PC-9 (cell line): ENCODE results near the gene GIGYF2. TPM values are rescaled to one million over a fixed set of nuclear protein-coding genes. Genes with fewer than 3 reads are reported as not detected.

Experiments
- BruUV-seq: library from RNA; stranded (reverse); fragments of 400-500 nt; replicated peaks from 2 replicates; lab custom pipeline; 2021; lab: Mats Ljungman, UMichigan
- CTCF ChIA-PET: fragments of 300-600 bp; sonication (Branson Sonifier 250); formaldehyde crosslinking; loops from one replicate; lab custom pipeline; 2022; ENCODE audit warnings: antibody characterized with exemption; lab: Charles Lee
- POLR2A ChIA-PET: fragments of 300-600 bp; sonication (Branson Sonifier 250); formaldehyde crosslinking; loops from one replicate; lab custom pipeline; 2022; ENCODE audit warnings: antibody characterized with exemption; ENCODE audit not compliant: unreplicated experiment; lab: Charles Lee
- DNase-seq, 2 experiments: peaks; one replicate each; pipeline versions ENCODE4 v3.0.0 to v3.0.0-alpha.2; 2015 to 2022; ENCODE audit warnings: mixed read lengths in 1 of 2
- H2AFZ ChIP-seq: fragments of 200-600 bp; sonication (generic); 2 replicates; pipeline ENCODE4 v1.8.1; 2017; ENCODE audit warnings: antibody characterized with exemption
- H3F3A ChIP-seq: fragments of 200-600 bp; sonication (generic); 2 replicates; pipeline ENCODE4 v1.8.1; 2017; ENCODE audit warnings: antibody characterized with exemption, mild to moderate bottlenecking, low read depth; ENCODE audit not compliant: insufficient read depth
- H3K27ac ChIP-seq: fragments of 200-600 bp; sonication (generic); 2 replicates; pipeline ENCODE4 v1.6.1; 2016; ENCODE audit warnings: mixed run types
- H3K27me3 ChIP-seq: fragments of 200-600 bp; sonication (generic); 2 replicates; pipeline ENCODE4 v1.6.1; 2016; ENCODE audit warnings: low read depth, mixed run types; ENCODE audit not compliant: insufficient read depth
- H3K36me3 ChIP-seq: fragments of 200-600 bp; sonication (generic); 2 replicates; pipeline ENCODE4 v1.6.1; 2016; ENCODE audit warnings: low read depth, mixed run types
- H3K4me1 ChIP-seq: fragments of 200-600 bp; sonication (generic); replicated peaks from 2 replicates; pipeline ENCODE4 v1.6.1; 2016; ENCODE audit warnings: mixed run types; ENCODE audit not compliant: insufficient read depth
- H3K4me2 ChIP-seq: fragments of 200-600 bp; sonication (generic); 2 replicates; pipeline ENCODE4 v1.6.1; 2017; ENCODE audit warnings: mixed run types
- H3K4me3 ChIP-seq: fragments of 200-600 bp; sonication (generic); 2 replicates; pipeline ENCODE4 v1.6.1; 2016; ENCODE audit warnings: mixed run types
- H3K79me2 ChIP-seq: fragments of 200-600 bp; sonication (generic); 2 replicates; pipeline ENCODE4 v1.6.1; 2017; ENCODE audit warnings: low read depth, mixed run types
- H3K9me2 ChIP-seq: fragments of 200-600 bp; sonication (generic); 2 replicates; pipeline ENCODE4 v1.8.1; 2017; ENCODE audit warnings: mild to moderate bottlenecking; ENCODE audit not compliant: insufficient read depth
- H3K9me3 ChIP-seq: fragments of 200-600 bp; sonication (generic); 2 replicates; pipeline ENCODE4 v1.8.1; 2016; ENCODE audit warnings: low read depth; ENCODE audit not compliant: insufficient read depth
- H4K20me1 ChIP-seq: fragments of 200-600 bp; sonication (generic); 2 replicates; pipeline ENCODE4 v1.8.1; 2017; ENCODE audit not compliant: insufficient read depth
- EZH2 ChIP-seq: fragments of 200-600 bp; sonication (generic); IDR thresholded peaks from 2 replicates; pipeline ENCODE4 v1.8.0; 2017; ENCODE audit warnings: antibody characterized with exemption, low read depth
- intact Hi-C: fragments of 100-400 bp; cut with micrococcal nuclease; formaldehyde crosslinking; loops from one replicate; pipeline ENCODE4 v1.10.0; 2022; ENCODE audit not compliant: unreplicated experiment
- total RNA-seq: library from RNA; stranded (reverse); gene quantifications from 2 replicates; pipeline ENCODE4 v1.2.3, GENCODE V29; 2021
- TF ChIP-seq, protein P1 (sequence below): fragments of 200-600 bp; sonication (generic); conservative IDR thresholded peaks from 2 replicates; pipeline ENCODE4 v1.6.1; 2017; ENCODE audit warnings: mixed run types, antibody characterized with exemption, mild to moderate bottlenecking, moderate library complexity

GIGYF2 gene
- total RNA-seq, 1 experiment from 2014 or later, result 86.4 TPM

GRCh38 chr2:232667989-232668583 is 29.0 kb upstream of the GIGYF2 start:
- no peak overlapping the region for H3K4me2 ChIP-seq
- no peaks in the 10 kb centered on the region for H3K27me3 ChIP-seq
- H3K36me3 ChIP-seq, result no peaks in the 10 kb centered on the region
- intact Hi-C loops, result loop anchor here (2.0 kb wide), 1 partner anchor 61 kb away; no protein-coding TSS in a partner anchor
- H2AFZ ChIP-seq, result no peak overlapping the region
- H3K79me2 ChIP-seq, result no peaks in the 10 kb centered on the region
- no peaks in the 10 kb centered on the region for H3K9me3 ChIP-seq
- no TSS peak for BruUV-seq
- ChIA-PET CTCF (no interaction called here), POLR2A (no interaction called here)
- DNase-seq, result no peak
- peaks cover 25% of the 10 kb centered on the region for H3K4me1 ChIP-seq
- no peak overlapping the region for H3K4me3 ChIP-seq
- no peak for TF ChIP-seq EZH2
- TF ChIP-seq, protein P1, sequence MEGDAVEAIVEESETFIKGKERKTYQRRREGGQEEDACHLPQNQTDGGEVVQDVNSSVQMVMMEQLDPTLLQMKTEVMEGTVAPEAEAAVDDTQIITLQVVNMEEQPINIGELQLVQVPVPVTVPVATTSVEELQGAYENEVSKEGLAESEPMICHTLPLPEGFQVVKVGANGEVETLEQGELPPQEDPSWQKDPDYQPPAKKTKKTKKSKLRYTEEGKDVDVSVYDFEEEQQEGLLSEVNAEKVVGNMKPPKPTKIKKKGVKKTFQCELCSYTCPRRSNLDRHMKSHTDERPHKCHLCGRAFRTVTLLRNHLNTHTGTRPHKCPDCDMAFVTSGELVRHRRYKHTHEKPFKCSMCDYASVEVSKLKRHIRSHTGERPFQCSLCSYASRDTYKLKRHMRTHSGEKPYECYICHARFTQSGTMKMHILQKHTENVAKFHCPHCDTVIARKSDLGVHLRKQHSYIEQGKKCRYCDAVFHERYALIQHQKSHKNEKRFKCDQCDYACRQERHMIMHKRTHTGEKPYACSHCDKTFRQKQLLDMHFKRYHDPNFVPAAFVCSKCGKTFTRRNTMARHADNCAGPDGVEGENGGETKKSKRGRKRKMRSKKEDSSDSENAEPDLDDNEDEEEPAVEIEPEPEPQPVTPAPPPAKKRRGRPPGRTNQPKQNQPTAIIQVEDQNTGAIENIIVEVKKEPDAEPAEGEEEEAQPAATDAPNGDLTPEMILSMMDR, result no peak
- peaks cover 11% of the 10 kb centered on the region for H3F3A ChIP-seq
- no peaks in the 10 kb centered on the region for H4K20me1 ChIP-seq
- no peaks in the 10 kb centered on the region for H3K9me2 ChIP-seq
- no peak overlapping the region for H3K27ac ChIP-seq

GRCh38 chr2:232668805-232669444 is 28.2 kb upstream of the GIGYF2 start:
- H3K36me3 ChIP-seq, result no peaks in the 10 kb centered on the region
- TF ChIP-seq, protein P1, result peak; percentile 47; the same call in 1 of the 2 replicates
- TF ChIP-seq EZH2, result no peak
- POLR2A ChIA-PET, result no interaction called here
- peaks cover 16% of the 10 kb centered on the region for H3K4me1 ChIP-seq
- BruUV-seq, result no TSS peak
- H3K79me2 ChIP-seq, result no peaks in the 10 kb centered on the region
- CTCF ChIA-PET, result no interaction called here
- H4K20me1 ChIP-seq, result no peaks in the 10 kb centered on the region
- DNase-seq, result no peak
- intact Hi-C loops, result loop anchor here (2.0 kb wide), 1 partner anchor 62 kb away; no protein-coding TSS in a partner anchor
- H2AFZ ChIP-seq, result no peak overlapping the region
- peaks cover 3% of the 10 kb centered on the region for H3F3A ChIP-seq
- H3K9me3 ChIP-seq, result no peaks in the 10 kb centered on the region
- H3K4me3 ChIP-seq, result no peak overlapping the region
- no peak overlapping the region for H3K27ac ChIP-seq
- H3K4me2 ChIP-seq, result no peak overlapping the region
- H3K27me3 ChIP-seq, result no peaks in the 10 kb centered on the region
- no peaks in the 10 kb centered on the region for H3K9me2 ChIP-seq

DNA sequence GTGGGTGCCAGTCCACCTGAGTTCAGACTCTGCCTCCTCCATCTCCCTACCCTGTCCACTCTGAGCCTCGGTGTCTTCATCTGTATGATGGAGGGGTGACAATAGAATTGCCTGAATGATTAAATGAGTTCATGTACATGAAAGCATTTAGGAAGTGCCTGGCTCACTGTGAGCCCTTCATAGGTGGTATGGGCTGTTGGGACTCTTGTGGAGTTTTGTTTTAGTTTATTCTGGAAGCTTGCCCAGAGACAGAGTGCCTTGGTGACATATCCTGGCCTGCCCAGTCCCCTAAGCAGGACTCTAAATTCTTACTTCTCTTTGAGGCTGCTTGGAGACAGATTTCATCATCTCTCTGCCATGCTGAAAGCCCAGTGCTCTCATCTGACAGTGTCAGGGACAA is 24.5 kb upstream of the GIGYF2 start:
- no peaks in the 10 kb centered on the region for H3F3A ChIP-seq
- H3K4me2 ChIP-seq, result no peak overlapping the region
- H3K36me3 ChIP-seq, result no peaks in the 10 kb centered on the region
- H3K27me3 ChIP-seq, result no peaks in the 10 kb centered on the region
- no peak for DNase-seq
- H3K9me2 ChIP-seq, result no peaks in the 10 kb centered on the region
- H4K20me1 ChIP-seq, result no peaks in the 10 kb centered on the region
- H3K27ac ChIP-seq, result no peak overlapping the region
- TF ChIP-seq, protein P1, result no peak
- TF ChIP-seq EZH2, result no peak
- ChIA-PET POLR2A (no interaction called here), CTCF (no interaction called here)
- BruUV-seq, result no TSS peak
- no peak overlapping the region for H2AFZ ChIP-seq
- H3K4me3 ChIP-seq, result no peak overlapping the region
- intact Hi-C loops, result no loop called here
- no peaks in the 10 kb centered on the region for H3K79me2 ChIP-seq
- H3K4me1 ChIP-seq, result no peaks in the 10 kb centered on the region
- H3K9me3 ChIP-seq, result no peaks in the 10 kb centered on the region
